HL-60 (cell line): ENCODE data around the gene CACNB3.

Experiments used
- DNase-seq, 2 experiments: peaks; one replicate each; pipeline ENCODE4 v3.0.0-alpha.2; 2010 to 2020; ENCODE audit warnings: low read depth in 1 of 2, low spot score in 1 of 2
- H3K27ac ChIP-seq: fragments of 250-450 bp; sonication (Bioruptor Pico); replicated peaks from 2 replicates; pipeline ENCODE4 v1.5.1; 2020; ENCODE audit warnings: mild to moderate bottlenecking, moderate library complexity
- H3K27me3 ChIP-seq: fragments of 250-450 bp; sonication (Bioruptor Pico); 2 replicates; pipeline ENCODE4 v1.5.1; 2021; ENCODE audit warnings: mild to moderate bottlenecking, moderate library complexity; ENCODE audit not compliant: insufficient read depth, poor library complexity, severe bottlenecking
- H3K4me3 ChIP-seq: replicated peaks from 2 replicates; pipeline ENCODE4 v1.5.1; 2011; ENCODE audit warnings: mild to moderate bottlenecking, control low read depth, low read length; ENCODE audit not compliant: insufficient read depth
- GABPA ChIP-seq: IDR thresholded peaks from 2 replicates; pipeline ENCODE4 v1.6.1; 2012; ENCODE audit warnings: low read depth
- POLR2AphosphoS5 ChIP-seq: IDR thresholded peaks from 2 replicates; pipeline ENCODE4 v1.6.1; 2012; ENCODE audit warnings: low read depth
- SPI1 ChIP-seq: IDR thresholded peaks from 2 replicates; pipeline ENCODE4 v1.6.1; 2012; ENCODE audit warnings: low read depth, mild to moderate bottlenecking, borderline replicate concordance
- TF ChIP-seq, protein P1 (sequence below): IDR thresholded peaks from 2 replicates; pipeline ENCODE4 v1.6.1; 2012; ENCODE audit warnings: low read depth; ENCODE audit not compliant: insufficient replicate concordance
- TF ChIP-seq, protein P2 (sequence below): IDR thresholded peaks from one replicate; pipeline ENCODE4 v1.5.1; 2011; ENCODE audit warnings: low read length, control low read depth, inconsistent platforms; ENCODE audit not compliant: insufficient read depth

Gene CACNB3

DNA sequence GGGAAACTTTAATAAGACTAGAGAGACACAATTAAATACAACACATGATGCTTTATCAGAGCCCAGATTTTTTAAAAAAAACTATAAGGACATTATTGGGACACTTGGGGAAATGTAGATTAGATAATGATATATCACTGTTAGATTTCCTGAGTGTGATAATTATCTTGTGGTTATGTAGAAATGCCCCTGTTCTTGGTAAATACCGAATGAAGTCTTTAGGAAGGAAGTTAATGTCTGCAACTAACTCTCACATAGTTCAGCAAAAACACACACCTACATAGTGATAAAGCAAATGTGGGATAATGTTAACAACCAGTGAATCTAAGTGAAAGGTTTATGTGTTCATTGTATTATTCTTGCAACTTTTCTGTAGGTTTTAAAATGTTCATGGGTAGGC is 14.6 kb upstream of the CACNB3 start:
- Histone ChIP-seq H3K4me3 (no peak overlapping the region), H3K27me3 (no peaks in the 10 kb centered on the region), H3K27ac (no peak overlapping the region)
- TF ChIP-seq SPI1 (no peak), GABPA (no peak), POLR2AphosphoS5 (no peak)
- TF ChIP-seq, protein P1, sequence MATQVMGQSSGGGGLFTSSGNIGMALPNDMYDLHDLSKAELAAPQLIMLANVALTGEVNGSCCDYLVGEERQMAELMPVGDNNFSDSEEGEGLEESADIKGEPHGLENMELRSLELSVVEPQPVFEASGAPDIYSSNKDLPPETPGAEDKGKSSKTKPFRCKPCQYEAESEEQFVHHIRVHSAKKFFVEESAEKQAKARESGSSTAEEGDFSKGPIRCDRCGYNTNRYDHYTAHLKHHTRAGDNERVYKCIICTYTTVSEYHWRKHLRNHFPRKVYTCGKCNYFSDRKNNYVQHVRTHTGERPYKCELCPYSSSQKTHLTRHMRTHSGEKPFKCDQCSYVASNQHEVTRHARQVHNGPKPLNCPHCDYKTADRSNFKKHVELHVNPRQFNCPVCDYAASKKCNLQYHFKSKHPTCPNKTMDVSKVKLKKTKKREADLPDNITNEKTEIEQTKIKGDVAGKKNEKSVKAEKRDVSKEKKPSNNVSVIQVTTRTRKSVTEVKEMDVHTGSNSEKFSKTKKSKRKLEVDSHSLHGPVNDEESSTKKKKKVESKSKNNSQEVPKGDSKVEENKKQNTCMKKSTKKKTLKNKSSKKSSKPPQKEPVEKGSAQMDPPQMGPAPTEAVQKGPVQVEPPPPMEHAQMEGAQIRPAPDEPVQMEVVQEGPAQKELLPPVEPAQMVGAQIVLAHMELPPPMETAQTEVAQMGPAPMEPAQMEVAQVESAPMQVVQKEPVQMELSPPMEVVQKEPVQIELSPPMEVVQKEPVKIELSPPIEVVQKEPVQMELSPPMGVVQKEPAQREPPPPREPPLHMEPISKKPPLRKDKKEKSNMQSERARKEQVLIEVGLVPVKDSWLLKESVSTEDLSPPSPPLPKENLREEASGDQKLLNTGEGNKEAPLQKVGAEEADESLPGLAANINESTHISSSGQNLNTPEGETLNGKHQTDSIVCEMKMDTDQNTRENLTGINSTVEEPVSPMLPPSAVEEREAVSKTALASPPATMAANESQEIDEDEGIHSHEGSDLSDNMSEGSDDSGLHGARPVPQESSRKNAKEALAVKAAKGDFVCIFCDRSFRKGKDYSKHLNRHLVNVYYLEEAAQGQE = no peak
- TF ChIP-seq, protein P2, sequence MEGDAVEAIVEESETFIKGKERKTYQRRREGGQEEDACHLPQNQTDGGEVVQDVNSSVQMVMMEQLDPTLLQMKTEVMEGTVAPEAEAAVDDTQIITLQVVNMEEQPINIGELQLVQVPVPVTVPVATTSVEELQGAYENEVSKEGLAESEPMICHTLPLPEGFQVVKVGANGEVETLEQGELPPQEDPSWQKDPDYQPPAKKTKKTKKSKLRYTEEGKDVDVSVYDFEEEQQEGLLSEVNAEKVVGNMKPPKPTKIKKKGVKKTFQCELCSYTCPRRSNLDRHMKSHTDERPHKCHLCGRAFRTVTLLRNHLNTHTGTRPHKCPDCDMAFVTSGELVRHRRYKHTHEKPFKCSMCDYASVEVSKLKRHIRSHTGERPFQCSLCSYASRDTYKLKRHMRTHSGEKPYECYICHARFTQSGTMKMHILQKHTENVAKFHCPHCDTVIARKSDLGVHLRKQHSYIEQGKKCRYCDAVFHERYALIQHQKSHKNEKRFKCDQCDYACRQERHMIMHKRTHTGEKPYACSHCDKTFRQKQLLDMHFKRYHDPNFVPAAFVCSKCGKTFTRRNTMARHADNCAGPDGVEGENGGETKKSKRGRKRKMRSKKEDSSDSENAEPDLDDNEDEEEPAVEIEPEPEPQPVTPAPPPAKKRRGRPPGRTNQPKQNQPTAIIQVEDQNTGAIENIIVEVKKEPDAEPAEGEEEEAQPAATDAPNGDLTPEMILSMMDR = no peak
- DNase-seq = no peak

DNA sequence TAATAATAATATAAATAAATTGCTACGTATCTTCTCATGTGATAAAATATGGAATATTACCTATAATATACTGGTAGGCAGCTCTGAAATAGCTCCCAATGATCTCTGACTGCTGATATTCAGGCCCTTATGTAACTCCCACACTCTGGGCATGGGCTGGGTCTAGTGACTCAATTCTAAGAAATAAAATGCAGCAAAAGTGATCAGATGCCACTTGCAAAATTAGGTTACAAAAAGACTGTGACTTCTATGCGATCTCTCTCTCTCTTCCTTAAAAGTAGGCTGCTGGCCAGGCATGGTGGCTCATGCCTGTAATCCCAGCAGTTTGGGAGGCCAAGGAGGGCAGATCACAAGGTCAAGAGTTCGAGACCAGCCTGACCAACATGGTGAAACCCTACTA is 10.3 kb upstream of the CACNB3 start:
- no peak overlapping the region for H3K4me3 ChIP-seq
- DNase-seq = no peak
- TF ChIP-seq, protein P1 = no peak
- TF ChIP-seq GABPA = no peak
- no peak for TF ChIP-seq SPI1
- no peak for TF ChIP-seq POLR2AphosphoS5
- TF ChIP-seq, protein P2 = no peak
- no peaks in the 10 kb centered on the region for H3K27me3 ChIP-seq
- H3K27ac ChIP-seq = no peak overlapping the region

DNA sequence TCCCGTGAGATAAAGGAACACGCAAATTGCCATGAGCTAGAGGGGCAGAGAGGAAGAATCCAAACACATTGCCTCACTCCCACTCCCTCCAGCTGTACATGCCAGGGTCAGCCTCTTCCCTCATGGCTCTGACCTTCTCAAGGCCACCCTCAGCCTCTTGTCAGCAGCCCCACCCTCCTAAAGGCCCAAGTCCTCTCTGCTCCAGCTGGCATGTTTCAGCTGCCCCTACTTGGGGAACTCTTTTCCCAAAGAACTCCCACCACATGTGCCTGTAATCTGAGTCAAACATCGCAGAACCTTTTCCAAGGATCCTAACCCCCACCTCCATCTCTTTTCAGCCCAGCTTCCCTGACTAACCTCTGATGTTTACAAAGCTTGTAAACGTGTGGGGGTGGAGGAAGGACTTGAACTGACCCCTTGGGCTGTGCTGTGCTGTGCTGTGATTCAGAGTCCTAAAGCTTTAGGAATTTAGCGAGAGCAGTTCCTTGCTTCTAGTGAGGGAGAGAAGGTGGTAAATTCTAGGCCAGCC is 7.3 kb upstream of the CACNB3 start:
- Histone ChIP-seq H3K27ac (no peak overlapping the region), H3K4me3 (no peak overlapping the region), H3K27me3 (no peaks in the 10 kb centered on the region)
- TF ChIP-seq, protein P2 = no peak
- TF ChIP-seq GABPA = no peak
- TF ChIP-seq SPI1 = no peak
- no peak for TF ChIP-seq POLR2AphosphoS5
- TF ChIP-seq, protein P1 = no peak
- no peak for DNase-seq
